LoVo (cell line): Measurements from ENCODE around the gene LPCAT1.
A peak's percentile ranks its signal among the peaks of the same experiment; 100 is the strongest.
"Not testable (repeated sequence)": the region's sequence is repeated elsewhere in the genome, so short reads cannot be mapped to it uniquely, and the experiment has no call there.

Source experiments
- DNase-seq: peaks from one replicate; pipeline ENCODE4 v3.0.0-alpha.2; 2016; ENCODE audit warnings: low spot score

LPCAT1 gene

GRCh38 chr5:1523793-1524480, at the start of gene LPCAT1:
Gene LPCAT1, minus strand, starts transcription at chr5:1523960. Its CDS starts 116 bp downstream, at chr5:1523844.
- peak; percentile 90 for DNase-seq

GRCh38 chr5:1571875-1572274, 48.1 kb upstream of the LPCAT1 start:
- DNase-seq: not testable (repeated sequence)

GRCh38 chr5:1570975-1571374, 47.2 kb upstream of the LPCAT1 start:
- no peak for DNase-seq

GRCh38 chr5:1568201-1568979, 44.6 kb upstream of the LPCAT1 start:
- no peak for DNase-seq

- DNase-seq: not testable (repeated sequence)
Measured at GRCh38 chr5:1567527-1568200, 43.9 kb upstream of the LPCAT1 start.

GRCh38 chr5:1565737-1566734, 42.3 kb upstream of the LPCAT1 start:
- DNase-seq: no peak

GRCh38 chr5:1564824-1565736, 41.3 kb upstream of the LPCAT1 start:
- DNase-seq: no peak

- no peak for DNase-seq
Measured at GRCh38 chr5:1564182-1564748, 40.5 kb upstream of the LPCAT1 start.

- no peak for DNase-seq
Measured at GRCh38 chr5:1563617-1564181, 39.9 kb upstream of the LPCAT1 start.

GRCh38 chr5:1563051-1563461, 39.3 kb upstream of the LPCAT1 start:
- no peak for DNase-seq

- no peak for DNase-seq
Measured at GRCh38 chr5:1562599-1562998, 38.8 kb upstream of the LPCAT1 start.

- DNase-seq: no peak
Measured at GRCh38 chr5:1561402-1561929, 37.7 kb upstream of the LPCAT1 start.

GRCh38 chr5:1560499-1560898, 36.7 kb upstream of the LPCAT1 start:
- not testable (repeated sequence) for DNase-seq

GRCh38 chr5:1558944-1559343, 35.2 kb upstream of the LPCAT1 start:
- DNase-seq: no peak

GRCh38 chr5:1557114-1557873, 33.5 kb upstream of the LPCAT1 start:
- no peak for DNase-seq

GRCh38 chr5:1555808-1556731, 32.3 kb upstream of the LPCAT1 start:
- no peak for DNase-seq

GRCh38 chr5:1555011-1555807, 31.4 kb upstream of the LPCAT1 start:
- peak; percentile 73 for DNase-seq
